ENCODE results near the gene ZNF180.
"Not testable (repeated sequence)": the region's sequence is repeated elsewhere in the genome, so short reads cannot be mapped to it uniquely, and the experiment has no call there.

Gene ZNF180

GRCh38 chr19:44496711-44497110 lies 3.6 kb downstream of the ZNF180 start:
- no peak for DNase-seq

GRCh38 chr19:44476559-44477408 lies 23.5 kb downstream of the ZNF180 start:
- peak in 1 of 2 donors; percentile 6 for DNase-seq

GRCh38 chr19:44468730-44469129 lies 31.6 kb downstream of the ZNF180 start:
- not testable (repeated sequence) for DNase-seq

GRCh38 chr19:44462600-44463286 lies 37.6 kb downstream of the ZNF180 start:
- DNase-seq, result not testable (repeated sequence)

GRCh38 chr19:44456016-44456415 lies 44.3 kb downstream of the ZNF180 start:
- not testable (repeated sequence) for DNase-seq

GRCh38 chr19:44455100-44455499 lies 45.2 kb downstream of the ZNF180 start:
- DNase-seq, result no peak

- DNase-seq, result no peak
Observed at GRCh38 chr19:44452367-44452766, 48.0 kb downstream of the ZNF180 start.

- DNase-seq, result no peak
Observed at GRCh38 chr19:44451687-44452086, 48.6 kb downstream of the ZNF180 start.

GRCh38 chr19:44447916-44448674 lies 52.2 kb downstream of the ZNF180 start, which contains the start of gene ZNF229:
TSS of gene ZNF229 (minus strand) at chr19:44448472. CDS start at chr19:44442847, 5,625 bp downstream.
- DNase-seq, result peak; percentile 70 to 81

GRCh38 chr19:44438441-44438840 lies 61.9 kb downstream of the ZNF180 start:
- no peak for DNase-seq

- DNase-seq, result no peak
Observed at GRCh38 chr19:44435441-44435840, 64.9 kb downstream of the ZNF180 start.

GRCh38 chr19:44430956-44431355 lies 69.4 kb downstream of the ZNF180 start:
- DNase-seq, result no peak
